WTC11 (cell line): Measurements from ENCODE around the gene SGCA. TPM values are rescaled to one million over a fixed set of nuclear protein-coding genes. Genes with fewer than 3 reads are reported as not detected.

ENCODE experiments used
- ATAC-seq: fragments of 200-7000 bp; cut with Tn5 transposase; 2 replicates; pipeline ENCODE4 v1.10.0; 2021; ENCODE audit warnings: mild to moderate bottlenecking, moderate library complexity
- CTCF ChIA-PET: fragments of 300-600 bp; sonication (Branson Sonifier 250); formaldehyde crosslinking; loops from one replicate; lab custom pipeline; 2021; ENCODE audit warnings: antibody characterized with exemption; lab: Charles Lee
- POLR2A ChIA-PET: fragments of 350-600 bp; sonication (Branson Sonifier 250); formaldehyde crosslinking; loops from one replicate; lab custom pipeline; 2021; ENCODE audit warnings: antibody characterized with exemption; lab: Charles Lee
- DNase-seq: peaks from one replicate; pipeline ENCODE4 v3.0.0; 2021; ENCODE audit warnings: low spot score
- H3K27ac Mint-ChIP-seq: 2 replicates; pipeline ENCODE4 v1.8.0; 2021; ENCODE audit warnings: mixed read lengths
- H3K27me3 Mint-ChIP-seq: 2 replicates; pipeline ENCODE4 v1.8.0; 2021; ENCODE audit warnings: low read depth, mild to moderate bottlenecking, moderate library complexity, mixed read lengths
- H3K36me3 Mint-ChIP-seq: 2 replicates; pipeline ENCODE4 v1.8.0; 2021; ENCODE audit warnings: mixed read lengths
- H3K4me1 Mint-ChIP-seq: 2 replicates; pipeline ENCODE4 v1.8.0; 2022; ENCODE audit warnings: mixed read lengths
- H3K4me3 Mint-ChIP-seq: 2 replicates; pipeline ENCODE4 v1.8.0; 2021; ENCODE audit warnings: mild to moderate bottlenecking, moderate library complexity, mixed read lengths
- H3K9me3 Mint-ChIP-seq: 2 replicates; pipeline ENCODE4 v1.8.0; 2021; ENCODE audit warnings: mixed read lengths
- NR2C2 ChIP-seq: sonication (generic); formaldehyde crosslinking; IDR thresholded peaks from 2 replicates; pipeline ENCODE4 v1.8.0; 2022; ENCODE audit warnings: mild to moderate bottlenecking, missing genetic modification reagents
- RELA ChIP-seq: sonication (generic); formaldehyde crosslinking; IDR thresholded peaks from 2 replicates; pipeline ENCODE4 v1.8.1; 2022; ENCODE audit warnings: missing genetic modification reagents, mild to moderate bottlenecking, borderline replicate concordance
- ZNF396 ChIP-seq: fragments of 250-450 bp; sonication (Bioruptor Pico); IDR thresholded peaks from 2 replicates; pipeline ENCODE4 v1.8.0; 2021; ENCODE audit warnings: mild to moderate bottlenecking, moderate library complexity, borderline replicate concordance
- ZNF423 ChIP-seq: fragments of 250-450 bp; sonication (Bioruptor Pico); IDR thresholded peaks from 2 replicates; pipeline ENCODE4 v2.1.2; 2022; ENCODE audit warnings: mild to moderate bottlenecking, moderate library complexity
- total RNA-seq: library from RNA; stranded (reverse); gene quantifications from 3 replicates; pipeline ENCODE4 v1.2.3, GENCODE V29; 2021
- TF ChIP-seq, protein P1 (sequence below): sonication (generic); formaldehyde crosslinking; IDR thresholded peaks from 2 replicates; pipeline ENCODE4 v1.8.1; 2023; ENCODE audit warnings: mild to moderate bottlenecking, missing genetic modification reagents, borderline replicate concordance
- TF ChIP-seq, protein P2 (sequence below): sonication (generic); formaldehyde crosslinking; conservative IDR thresholded peaks from 2 replicates; pipeline ENCODE4 v1.8.1; 2022; ENCODE audit warnings: mild to moderate bottlenecking, missing genetic modification reagents
- TF ChIP-seq, protein P3 (sequence below): sonication (generic); formaldehyde crosslinking; IDR thresholded peaks from 2 replicates; pipeline ENCODE4 v1.8.1; 2023; ENCODE audit warnings: mild to moderate bottlenecking, missing genetic modification reagents
- TF ChIP-seq, protein P4 (sequence below): fragments of 250-450 bp; sonication (Bioruptor Pico); IDR thresholded peaks from 2 replicates; pipeline ENCODE4 v1.9.0; 2021; ENCODE audit warnings: moderate library complexity, mild to moderate bottlenecking, inconsistent platforms, borderline replicate concordance
- TF ChIP-seq, protein P5 (sequence below): sonication (generic); formaldehyde crosslinking; IDR thresholded peaks from 2 replicates; pipeline ENCODE4 v1.8.0; 2022; ENCODE audit warnings: missing genetic modification reagents
- TF ChIP-seq, protein P6 (sequence below): sonication (generic); formaldehyde crosslinking; IDR thresholded peaks from 2 replicates; pipeline ENCODE4 v1.8.0; 2022; ENCODE audit warnings: mild to moderate bottlenecking, missing genetic modification reagents
- TF ChIP-seq, protein P7 (sequence below): fragments of 200-600 bp; IDR thresholded peaks from 2 replicates; pipeline ENCODE4 v1.8.0; 2022; ENCODE audit warnings: antibody characterized with exemption

Gene SGCA
- total RNA-seq, 1 experiment from 2014 or later = 1.0 TPM

DNA sequence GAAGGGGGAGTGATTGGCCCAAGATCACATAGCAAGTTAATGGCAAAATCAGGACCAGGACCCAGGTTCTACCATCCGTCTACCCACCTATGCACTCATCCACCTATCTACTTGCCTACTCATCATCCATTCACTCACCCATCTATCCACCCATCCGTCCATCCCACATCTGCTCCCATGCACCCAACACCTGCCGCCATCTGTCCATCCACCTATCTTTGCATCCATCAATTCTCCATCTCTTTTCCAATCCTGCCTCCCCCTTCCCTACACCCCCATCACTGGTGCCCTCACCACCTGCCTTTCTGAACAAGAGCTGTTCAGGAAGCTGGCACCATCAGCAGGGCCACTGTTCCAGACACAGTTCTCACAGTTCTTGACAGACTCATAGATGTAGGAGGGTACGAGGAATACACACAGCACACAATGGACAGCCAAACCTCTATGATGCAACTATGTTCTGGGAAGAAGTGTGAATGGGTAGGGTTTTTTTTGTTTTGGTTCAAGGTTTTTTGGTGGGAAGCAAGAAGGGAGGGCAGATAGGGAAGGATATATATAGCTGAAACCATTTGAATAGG lies 40.3 kb upstream of the SGCA start (continued):
- TF ChIP-seq, protein P1, sequence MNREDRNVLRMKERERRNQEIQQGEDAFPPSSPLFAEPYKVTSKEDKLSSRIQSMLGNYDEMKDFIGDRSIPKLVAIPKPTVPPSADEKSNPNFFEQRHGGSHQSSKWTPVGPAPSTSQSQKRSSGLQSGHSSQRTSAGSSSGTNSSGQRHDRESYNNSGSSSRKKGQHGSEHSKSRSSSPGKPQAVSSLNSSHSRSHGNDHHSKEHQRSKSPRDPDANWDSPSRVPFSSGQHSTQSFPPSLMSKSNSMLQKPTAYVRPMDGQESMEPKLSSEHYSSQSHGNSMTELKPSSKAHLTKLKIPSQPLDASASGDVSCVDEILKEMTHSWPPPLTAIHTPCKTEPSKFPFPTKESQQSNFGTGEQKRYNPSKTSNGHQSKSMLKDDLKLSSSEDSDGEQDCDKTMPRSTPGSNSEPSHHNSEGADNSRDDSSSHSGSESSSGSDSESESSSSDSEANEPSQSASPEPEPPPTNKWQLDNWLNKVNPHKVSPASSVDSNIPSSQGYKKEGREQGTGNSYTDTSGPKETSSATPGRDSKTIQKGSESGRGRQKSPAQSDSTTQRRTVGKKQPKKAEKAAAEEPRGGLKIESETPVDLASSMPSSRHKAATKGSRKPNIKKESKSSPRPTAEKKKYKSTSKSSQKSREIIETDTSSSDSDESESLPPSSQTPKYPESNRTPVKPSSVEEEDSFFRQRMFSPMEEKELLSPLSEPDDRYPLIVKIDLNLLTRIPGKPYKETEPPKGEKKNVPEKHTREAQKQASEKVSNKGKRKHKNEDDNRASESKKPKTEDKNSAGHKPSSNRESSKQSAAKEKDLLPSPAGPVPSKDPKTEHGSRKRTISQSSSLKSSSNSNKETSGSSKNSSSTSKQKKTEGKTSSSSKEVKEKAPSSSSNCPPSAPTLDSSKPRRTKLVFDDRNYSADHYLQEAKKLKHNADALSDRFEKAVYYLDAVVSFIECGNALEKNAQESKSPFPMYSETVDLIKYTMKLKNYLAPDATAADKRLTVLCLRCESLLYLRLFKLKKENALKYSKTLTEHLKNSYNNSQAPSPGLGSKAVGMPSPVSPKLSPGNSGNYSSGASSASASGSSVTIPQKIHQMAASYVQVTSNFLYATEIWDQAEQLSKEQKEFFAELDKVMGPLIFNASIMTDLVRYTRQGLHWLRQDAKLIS (CRISPR knock-in tag) = no peak
- no peak for TF ChIP-seq RELA

DNA sequence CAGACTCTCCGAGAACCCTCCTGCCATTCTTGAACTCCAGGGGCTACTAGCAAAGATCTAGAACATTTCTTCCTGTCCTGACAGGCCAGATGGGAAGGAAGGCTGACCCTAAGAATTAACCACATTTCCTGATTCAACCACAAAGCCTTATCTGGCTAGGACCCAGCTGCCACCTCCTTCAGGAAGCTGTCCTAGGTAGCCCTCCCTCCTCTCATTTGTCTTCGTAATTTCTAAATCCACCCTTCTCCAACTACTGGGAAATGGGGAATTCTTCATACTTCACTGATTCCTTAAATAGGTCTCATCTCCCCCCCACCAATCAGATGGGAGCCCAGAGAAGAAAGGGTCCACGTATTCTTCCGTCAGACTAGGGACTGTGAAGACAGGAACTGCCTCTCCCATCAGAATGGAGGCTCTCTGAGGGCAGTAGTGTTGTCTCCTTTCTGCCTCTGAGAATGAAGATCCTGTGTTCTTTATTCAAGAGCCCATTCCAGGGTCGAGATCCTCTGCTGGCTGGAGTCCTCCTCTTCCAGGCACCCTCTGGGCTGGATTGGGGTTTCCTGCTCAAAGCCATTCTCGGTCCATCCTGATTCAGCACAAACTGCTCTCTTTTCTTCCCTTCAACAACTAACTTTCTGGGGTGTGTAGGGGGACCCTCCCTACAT lies 38.0 kb upstream of the SGCA start:
- Mint-ChIP-seq H3K9me3 (no peaks in the 10 kb centered on the region), H3K4me1 (peaks cover 49% of the 10 kb centered on the region), H3K4me3 (peak overlapping the region; percentile 97), H3K36me3 (no peaks in the 10 kb centered on the region), H3K27me3 (peaks cover 26% of the 10 kb centered on the region)
- ChIA-PET POLR2A (no interaction called here), CTCF (interaction anchor here (0.6 to 2.5 kb wide), 13 partner anchors 11 to 169 kb away, joined by 3 to 12 read pairs (median 5); partner anchors contain the start of genes PDK2 and PPP1R9B)
- DNase-seq = no peak
- TF ChIP-seq, protein P2, sequence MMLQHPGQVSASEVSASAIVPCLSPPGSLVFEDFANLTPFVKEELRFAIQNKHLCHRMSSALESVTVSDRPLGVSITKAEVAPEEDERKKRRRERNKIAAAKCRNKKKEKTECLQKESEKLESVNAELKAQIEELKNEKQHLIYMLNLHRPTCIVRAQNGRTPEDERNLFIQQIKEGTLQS (CRISPR knock-in tag) = no peak
- TF ChIP-seq, protein P3, sequence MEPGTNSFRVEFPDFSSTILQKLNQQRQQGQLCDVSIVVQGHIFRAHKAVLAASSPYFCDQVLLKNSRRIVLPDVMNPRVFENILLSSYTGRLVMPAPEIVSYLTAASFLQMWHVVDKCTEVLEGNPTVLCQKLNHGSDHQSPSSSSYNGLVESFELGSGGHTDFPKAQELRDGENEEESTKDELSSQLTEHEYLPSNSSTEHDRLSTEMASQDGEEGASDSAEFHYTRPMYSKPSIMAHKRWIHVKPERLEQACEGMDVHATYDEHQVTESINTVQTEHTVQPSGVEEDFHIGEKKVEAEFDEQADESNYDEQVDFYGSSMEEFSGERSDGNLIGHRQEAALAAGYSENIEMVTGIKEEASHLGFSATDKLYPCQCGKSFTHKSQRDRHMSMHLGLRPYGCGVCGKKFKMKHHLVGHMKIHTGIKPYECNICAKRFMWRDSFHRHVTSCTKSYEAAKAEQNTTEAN (CRISPR knock-in tag) = no peak
- TF ChIP-seq, protein P4, sequence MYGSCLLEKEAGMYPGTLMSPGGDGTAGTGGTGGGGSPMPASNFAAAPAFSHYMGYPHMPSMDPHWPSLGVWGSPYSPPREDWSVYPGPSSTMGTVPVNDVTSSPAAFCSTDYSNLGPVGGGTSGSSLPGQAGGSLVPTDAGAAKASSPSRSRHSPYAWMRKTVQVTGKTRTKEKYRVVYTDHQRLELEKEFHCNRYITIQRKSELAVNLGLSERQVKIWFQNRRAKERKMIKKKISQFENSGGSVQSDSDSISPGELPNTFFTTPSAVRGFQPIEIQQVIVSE = no peak
- TF ChIP-seq, protein P5, sequence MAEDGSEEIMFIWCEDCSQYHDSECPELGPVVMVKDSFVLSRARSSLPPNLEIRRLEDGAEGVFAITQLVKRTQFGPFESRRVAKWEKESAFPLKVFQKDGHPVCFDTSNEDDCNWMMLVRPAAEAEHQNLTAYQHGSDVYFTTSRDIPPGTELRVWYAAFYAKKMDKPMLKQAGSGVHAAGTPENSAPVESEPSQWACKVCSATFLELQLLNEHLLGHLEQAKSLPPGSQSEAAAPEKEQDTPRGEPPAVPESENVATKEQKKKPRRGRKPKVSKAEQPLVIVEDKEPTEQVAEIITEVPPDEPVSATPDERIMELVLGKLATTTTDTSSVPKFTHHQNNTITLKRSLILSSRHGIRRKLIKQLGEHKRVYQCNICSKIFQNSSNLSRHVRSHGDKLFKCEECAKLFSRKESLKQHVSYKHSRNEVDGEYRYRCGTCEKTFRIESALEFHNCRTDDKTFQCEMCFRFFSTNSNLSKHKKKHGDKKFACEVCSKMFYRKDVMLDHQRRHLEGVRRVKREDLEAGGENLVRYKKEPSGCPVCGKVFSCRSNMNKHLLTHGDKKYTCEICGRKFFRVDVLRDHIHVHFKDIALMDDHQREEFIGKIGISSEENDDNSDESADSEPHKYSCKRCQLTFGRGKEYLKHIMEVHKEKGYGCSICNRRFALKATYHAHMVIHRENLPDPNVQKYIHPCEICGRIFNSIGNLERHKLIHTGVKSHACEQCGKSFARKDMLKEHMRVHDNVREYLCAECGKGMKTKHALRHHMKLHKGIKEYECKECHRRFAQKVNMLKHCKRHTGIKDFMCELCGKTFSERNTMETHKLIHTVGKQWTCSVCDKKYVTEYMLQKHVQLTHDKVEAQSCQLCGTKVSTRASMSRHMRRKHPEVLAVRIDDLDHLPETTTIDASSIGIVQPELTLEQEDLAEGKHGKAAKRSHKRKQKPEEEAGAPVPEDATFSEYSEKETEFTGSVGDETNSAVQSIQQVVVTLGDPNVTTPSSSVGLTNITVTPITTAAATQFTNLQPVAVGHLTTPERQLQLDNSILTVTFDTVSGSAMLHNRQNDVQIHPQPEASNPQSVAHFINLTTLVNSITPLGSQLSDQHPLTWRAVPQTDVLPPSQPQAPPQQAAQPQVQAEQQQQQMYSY = 0 out of 2 replicates have a peak, but pooled peaks have one; percentile 17
- TF ChIP-seq, all 79 proteins: peak for 1
- ATAC-seq = no peak
- peak overlapping the region; percentile 33; the same call in 1 of the 2 replicates for H3K27ac Mint-ChIP-seq

DNA sequence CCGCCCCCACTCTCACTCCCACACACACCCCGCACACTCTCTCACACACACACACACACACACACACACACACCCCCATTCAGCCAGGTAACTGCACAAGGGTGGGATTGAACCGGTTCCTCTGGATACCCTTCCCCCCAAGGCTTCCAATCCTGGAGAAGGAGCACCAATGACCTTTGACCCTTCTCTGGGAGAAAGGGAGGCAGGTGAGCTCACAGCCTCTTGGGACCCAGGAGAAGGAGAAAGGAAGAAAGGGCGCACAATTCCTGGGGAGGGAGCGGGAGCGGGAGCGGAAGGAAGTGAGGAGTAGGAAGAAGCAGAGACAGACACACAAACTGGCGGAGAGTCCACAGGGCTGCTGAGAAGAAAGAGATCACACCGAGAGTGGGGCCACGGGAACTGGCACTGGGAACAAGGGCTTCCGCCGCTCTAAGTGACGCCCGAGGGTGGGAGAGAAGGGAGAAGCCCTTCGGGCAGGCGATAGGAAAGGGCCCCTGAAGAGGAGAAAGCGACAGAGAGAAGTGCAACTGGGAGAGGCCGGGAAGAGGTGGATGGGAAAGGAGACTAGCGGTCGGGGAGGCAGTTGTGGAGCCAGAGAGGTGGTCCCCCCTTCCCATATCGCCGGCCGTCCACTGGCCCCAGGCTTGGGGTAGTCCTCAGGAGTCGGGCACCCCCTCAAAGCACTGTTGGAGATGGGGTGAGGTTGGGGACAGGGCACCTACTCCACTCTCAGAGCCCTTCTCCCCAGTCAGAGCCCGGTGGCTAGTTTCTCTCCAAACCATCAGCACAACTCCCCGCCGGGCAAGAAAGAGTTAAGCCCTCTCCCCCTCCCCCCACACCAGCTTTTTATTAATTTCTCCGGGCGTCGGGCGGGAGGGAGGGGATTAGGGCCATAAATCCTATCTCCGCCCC lies 37.1 kb upstream of the SGCA start:
- Mint-ChIP-seq H3K27me3 (peaks cover 26% of the 10 kb centered on the region), H3K4me1 (peaks cover 48% of the 10 kb centered on the region), H3K4me3 (peak overlapping the region; percentile 97), H3K36me3 (no peaks in the 10 kb centered on the region), H3K9me3 (no peaks in the 10 kb centered on the region), H3K27ac (peak overlapping the region; percentile 91)
- ATAC-seq (peak; percentile 11), DNase-seq (peak; percentile 65)
- CTCF ChIA-PET = interaction anchor here (0.6 to 3.0 kb wide), 15 partner anchors 10 to 157 kb away, joined by 3 to 15 read pairs (median 4); partner anchors contain the start of genes PDK2 and PPP1R9B
- POLR2A ChIA-PET = no interaction called here
- TF ChIP-seq, protein P6, sequence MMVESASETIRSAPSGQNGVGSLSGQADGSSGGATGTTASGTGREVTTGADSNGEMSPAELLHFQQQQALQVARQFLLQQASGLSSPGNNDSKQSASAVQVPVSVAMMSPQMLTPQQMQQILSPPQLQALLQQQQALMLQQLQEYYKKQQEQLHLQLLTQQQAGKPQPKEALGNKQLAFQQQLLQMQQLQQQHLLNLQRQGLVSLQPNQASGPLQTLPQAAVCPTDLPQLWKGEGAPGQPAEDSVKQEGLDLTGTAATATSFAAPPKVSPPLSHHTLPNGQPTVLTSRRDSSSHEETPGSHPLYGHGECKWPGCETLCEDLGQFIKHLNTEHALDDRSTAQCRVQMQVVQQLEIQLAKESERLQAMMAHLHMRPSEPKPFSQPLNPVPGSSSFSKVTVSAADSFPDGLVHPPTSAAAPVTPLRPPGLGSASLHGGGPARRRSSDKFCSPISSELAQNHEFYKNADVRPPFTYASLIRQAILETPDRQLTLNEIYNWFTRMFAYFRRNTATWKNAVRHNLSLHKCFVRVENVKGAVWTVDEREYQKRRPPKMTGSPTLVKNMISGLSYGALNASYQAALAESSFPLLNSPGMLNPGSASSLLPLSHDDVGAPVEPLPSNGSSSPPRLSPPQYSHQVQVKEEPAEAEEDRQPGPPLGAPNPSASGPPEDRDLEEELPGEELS (CRISPR knock-in tag) = peak; percentile 32; the same call in 1 of the 2 replicates
- no peak for TF ChIP-seq ZNF396 (CRISPR knock-in tag)
- TF ChIP-seq, protein P7, sequence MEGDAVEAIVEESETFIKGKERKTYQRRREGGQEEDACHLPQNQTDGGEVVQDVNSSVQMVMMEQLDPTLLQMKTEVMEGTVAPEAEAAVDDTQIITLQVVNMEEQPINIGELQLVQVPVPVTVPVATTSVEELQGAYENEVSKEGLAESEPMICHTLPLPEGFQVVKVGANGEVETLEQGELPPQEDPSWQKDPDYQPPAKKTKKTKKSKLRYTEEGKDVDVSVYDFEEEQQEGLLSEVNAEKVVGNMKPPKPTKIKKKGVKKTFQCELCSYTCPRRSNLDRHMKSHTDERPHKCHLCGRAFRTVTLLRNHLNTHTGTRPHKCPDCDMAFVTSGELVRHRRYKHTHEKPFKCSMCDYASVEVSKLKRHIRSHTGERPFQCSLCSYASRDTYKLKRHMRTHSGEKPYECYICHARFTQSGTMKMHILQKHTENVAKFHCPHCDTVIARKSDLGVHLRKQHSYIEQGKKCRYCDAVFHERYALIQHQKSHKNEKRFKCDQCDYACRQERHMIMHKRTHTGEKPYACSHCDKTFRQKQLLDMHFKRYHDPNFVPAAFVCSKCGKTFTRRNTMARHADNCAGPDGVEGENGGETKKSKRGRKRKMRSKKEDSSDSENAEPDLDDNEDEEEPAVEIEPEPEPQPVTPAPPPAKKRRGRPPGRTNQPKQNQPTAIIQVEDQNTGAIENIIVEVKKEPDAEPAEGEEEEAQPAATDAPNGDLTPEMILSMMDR = no peak
- peak; percentile 17; the same call in 1 of the 2 replicates for TF ChIP-seq ZNF423 (CRISPR knock-in tag)
- peak; percentile 86 for TF ChIP-seq NR2C2 (CRISPR knock-in tag)
